ENCODE data around the gene PGAP3.

Gene PGAP3

GRCh38 chr17:39639566-39640458 is 48.0 kb downstream of the PGAP3 start:
- peak; percentile 20 for DNase-seq (ENCODE audit: low spot score)
- no peak for FAIRE-seq

GRCh38 chr17:39639043-39639442 is 48.8 kb downstream of the PGAP3 start:
- DNase-seq (ENCODE audit: low spot score): no peak
- no peak for FAIRE-seq

DNA sequence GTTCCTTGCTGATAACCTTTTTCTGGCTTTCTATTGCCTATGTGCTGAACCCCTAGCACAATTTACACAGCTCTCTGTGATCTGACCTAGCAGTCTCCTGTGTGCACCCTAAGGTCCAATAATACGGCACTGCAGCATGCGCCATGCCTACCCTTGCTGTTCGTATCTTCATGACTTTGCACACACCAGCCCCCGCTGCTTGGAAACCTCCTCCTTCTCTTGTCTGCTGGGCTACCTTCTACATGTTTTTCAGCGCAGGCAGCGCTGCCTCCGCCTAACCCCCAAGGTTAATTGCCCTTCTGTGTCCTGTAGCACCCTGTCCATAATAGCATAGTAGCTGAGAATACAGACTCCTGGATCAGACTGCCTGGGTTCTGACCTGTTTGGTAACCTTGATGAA is 49.5 kb downstream of the PGAP3 start:
- FAIRE-seq: no peak
- DNase-seq (ENCODE audit: low spot score): no peak

DNA sequence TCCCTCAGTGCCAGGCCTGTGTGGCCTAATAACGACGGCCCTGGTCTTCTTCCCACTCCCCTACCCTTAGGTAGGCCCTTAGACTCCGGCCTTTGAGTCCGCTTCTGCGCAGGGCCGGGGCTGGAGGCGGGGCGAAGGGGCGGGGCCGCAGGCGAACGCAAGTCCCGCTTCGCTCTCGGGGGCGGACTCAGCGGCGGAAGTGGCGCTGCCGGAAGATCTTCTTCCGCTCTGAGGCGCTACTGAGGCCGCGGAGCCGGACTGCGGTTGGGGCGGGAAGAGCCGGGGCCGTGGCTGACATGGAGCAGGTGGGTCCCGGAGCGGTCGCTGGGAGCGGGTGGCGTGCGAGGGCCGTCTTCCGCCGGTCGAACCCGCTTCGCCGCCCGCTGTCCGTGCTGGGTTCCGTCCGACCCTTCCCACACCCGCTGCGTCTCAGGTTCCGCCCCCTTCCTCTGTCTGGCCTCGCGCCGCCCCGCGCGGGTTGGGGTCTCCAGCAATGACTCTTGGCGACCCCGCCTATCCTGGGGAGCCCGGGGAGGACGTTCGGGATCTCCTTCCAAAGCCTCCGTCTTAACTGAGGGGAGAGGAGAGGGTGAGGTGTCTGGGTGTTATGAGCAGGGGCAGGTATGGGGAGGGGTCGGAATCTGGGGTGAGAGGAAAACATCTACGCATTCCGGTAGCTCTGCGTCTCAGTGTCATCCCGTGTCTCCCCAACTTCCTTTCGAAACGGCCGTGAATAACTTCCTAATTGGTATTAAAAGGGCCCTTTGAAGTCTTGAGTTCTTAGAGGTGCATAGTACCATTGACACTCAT is 50.7 kb downstream of the PGAP3 start, which contains the start of gene STARD3:
Gene STARD3, plus strand, starts transcription at position 218 of the 810 bp plus-strand sequence. CDS start 16,388 bp downstream, outside the sequence.
- FAIRE-seq (no peak), DNase-seq (ENCODE audit: low spot score) (peak; percentile 49)

DNA sequence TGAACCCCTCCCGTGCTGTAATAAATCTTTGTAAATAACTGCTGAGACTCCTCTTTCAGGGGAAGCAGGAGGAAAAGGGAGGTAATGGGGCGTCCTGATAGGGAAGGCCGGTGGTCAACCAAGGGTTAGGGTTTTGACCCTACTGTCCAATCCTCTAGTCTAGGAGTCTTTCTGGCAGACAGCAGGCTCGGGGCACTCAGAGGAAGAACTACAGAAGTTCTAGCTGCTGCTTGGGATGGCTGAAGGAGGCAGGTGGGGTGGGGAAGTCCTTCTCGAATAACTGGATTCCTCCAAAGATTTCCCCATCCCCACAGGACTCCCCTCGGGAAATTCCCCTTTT is 51.3 kb downstream of the PGAP3 start:
- no peak for DNase-seq (ENCODE audit: low spot score)
- no peak for FAIRE-seq

DNA sequence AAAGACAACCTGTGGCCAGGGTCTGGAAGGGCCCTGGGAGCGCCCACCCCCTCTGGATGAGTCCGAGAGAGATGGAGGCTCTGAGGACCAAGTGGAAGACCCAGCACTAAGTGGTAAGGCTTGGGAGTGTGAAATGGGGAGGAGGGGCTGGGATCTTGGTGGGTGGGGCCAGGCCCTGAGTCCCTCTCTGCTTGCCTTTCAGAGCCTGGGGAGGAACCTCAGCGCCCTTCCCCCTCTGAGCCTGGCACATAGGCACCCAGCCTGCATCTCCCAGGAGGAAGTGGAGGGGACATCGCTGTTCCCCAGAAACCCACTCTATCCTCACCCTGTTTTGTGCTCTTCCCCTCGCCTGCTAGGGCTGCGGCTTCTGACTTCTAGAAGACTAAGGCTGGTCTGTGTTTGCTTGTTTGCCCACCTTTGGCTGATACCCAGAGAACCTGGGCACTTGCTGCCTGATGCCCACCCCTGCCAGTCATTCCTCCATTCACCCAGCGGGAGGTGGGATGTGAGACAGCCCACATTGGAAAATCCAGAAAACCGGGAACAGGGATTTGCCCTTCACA is 52.2 kb downstream of the PGAP3 start:
- no peak for DNase-seq (ENCODE audit: low spot score)
- FAIRE-seq: no peak

DNA sequence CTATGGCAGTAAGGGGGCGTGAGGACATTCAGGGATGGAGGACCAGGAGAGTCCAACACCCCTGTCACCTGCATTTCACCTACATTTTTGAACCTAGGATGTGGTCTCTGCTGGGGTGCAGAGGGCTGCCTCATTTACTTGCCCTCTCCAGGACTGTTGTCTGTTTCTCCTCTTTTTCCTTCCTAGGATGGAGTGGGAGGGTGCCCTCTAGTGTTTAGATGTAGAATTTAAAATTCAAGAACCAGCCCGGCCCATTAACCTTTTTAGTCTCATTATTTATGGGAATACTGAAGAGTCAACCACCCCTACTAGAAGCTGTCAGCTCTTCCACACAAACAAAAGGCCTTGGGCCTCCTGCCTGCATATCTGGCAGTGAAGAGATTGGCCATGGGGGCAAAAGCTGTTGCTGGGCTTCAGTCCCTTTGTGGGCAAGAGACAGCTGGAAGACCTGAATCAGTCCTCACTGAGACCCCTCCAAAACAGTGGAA is 53.4 kb downstream of the PGAP3 start:
- no peak for FAIRE-seq

DNA sequence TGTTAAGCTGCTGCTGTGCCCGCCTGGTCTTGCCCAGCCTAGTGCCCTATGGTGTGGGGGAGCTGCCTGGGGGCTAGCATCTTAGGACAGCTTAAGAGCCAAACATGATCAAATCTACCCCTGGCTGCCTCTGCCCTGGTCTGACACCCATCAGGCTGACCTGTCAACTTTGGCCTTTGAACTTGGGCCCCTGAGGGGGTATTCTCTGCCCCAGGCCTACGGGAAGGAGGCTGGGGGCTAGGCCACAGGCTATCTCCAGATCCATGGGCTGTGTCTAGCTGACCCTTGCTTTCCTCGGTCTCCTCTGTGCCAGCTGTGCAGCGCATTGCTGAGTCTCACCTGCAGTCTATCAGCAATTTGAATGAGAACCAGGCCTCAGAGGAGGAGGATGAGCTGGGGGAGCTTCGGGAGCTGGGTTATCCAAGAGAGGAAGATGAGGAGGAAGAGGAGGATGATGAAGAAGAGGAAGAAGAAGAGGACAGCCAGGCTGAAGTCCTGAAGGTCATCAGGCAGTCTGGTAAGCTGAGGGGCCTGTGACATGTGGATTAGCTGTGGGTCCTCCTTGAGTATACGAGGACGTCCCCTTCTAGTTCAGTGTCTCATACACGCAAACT is 54.2 kb downstream of the PGAP3 start:
- DNase-seq (ENCODE audit: low spot score) (no peak), FAIRE-seq (no peak)

More for the DNA sequence above, 53.4 kb downstream of the PGAP3 start:
- peak; percentile 20 for DNase-seq (ENCODE audit: low spot score)

DNA sequence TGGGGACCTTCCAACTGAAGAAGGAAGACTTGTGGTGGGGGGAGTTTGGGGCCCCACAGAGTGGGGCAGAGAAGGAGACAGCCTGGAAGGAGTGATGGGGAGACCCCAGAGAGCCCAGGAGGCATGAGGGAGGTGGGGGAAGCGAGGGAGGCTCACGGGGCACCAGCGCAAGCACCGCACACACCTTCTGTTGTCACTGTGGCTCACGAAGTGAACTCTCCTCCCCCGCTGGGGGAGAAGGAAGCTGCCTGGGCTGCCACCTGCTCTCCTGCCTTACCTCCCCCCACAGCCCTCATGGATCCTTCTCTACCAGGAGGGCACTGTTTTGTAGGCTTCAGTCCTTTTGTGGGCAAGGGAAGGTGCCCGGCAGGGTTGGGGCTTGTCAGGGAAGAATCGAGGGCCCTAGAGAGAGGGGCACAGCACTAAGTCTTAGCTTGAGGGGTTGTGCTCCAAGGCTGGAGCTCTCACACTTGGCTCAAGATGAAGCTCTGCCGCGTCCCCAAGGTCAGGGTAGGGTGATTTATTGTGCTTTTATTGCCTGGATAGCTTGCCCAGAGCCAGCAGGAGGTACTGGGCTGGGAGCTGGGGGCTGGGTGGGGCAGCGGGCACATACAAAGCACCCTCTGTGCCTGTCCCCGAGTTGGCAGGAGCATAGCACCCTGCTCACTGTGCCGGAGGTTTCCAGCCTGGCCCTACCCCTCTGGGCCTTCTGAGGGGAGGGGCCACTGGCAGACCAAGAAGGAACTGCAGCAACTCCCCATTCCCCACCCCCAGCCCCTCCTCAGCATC is 55.5 kb downstream of the PGAP3 start:
- FAIRE-seq (no peak), DNase-seq (ENCODE audit: low spot score) (no peak)

DNA sequence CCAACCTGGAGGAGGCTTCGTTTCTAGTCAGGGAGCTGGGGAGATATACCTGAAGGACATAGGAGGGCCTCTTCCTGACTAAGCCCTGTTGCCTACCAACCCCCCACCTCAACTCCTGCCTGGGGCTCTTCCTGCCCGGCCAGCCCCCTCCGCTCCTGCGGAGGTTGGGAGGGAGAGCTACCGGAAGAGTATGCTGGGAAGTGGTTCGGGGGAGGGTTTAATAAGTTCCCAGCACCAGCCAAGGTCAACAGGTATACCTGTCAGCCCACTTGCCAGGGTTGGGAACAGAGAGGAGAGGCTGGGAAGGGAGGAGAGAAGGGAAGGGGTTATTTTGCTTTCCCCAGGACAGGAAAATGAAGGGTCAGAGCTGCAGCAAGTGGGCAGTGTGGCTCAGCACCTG is 56.5 kb downstream of the PGAP3 start:
- FAIRE-seq (no peak), DNase-seq (ENCODE audit: low spot score) (no peak)

DNA sequence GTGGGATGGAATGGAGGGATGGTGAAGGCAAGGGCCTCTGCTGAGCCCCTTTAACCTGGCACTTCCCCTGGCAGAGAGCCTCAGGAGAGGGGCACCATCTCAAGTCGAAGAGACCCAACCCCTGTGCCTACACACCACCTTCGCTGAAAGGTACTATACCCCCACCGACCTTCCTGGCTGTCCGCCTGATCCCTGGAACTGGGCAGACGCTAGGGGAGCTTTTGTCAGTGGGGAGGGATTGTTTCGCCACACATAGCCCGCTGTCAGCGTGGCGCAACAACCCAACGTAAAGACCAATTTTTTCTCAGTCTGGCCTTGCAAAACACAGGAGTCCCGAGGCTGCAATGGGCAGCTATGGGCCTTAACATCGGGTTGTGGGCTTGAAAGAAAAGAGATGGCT is 58.0 kb downstream of the PGAP3 start:
- no peak for FAIRE-seq
- DNase-seq (ENCODE audit: low spot score): no peak

DNA sequence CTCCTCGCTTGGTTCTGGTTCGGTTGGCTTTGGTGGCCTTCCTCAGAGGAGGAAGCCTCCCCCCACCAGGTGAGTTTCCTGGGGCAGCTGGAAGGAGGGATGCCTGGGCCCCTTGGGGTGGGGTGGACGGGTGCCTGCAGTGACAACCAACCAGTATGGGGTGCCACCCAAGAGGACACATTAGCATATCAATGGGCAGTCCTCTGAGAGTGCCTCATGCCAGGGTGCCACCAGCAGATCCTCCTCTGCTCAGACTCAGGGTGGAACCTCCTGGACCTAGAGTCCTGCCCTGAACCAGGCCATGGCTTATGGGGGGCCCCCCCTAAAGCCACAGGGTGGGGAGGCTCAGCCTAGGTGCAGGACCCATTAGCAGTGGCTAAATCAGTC is 58.4 kb downstream of the PGAP3 start:
- FAIRE-seq: no peak
- DNase-seq (ENCODE audit: low spot score): no peak

GRCh38 chr17:39628655-39629493 is 59.0 kb downstream of the PGAP3 start:
- no peak for DNase-seq (ENCODE audit: low spot score)
- FAIRE-seq: no peak

DNA sequence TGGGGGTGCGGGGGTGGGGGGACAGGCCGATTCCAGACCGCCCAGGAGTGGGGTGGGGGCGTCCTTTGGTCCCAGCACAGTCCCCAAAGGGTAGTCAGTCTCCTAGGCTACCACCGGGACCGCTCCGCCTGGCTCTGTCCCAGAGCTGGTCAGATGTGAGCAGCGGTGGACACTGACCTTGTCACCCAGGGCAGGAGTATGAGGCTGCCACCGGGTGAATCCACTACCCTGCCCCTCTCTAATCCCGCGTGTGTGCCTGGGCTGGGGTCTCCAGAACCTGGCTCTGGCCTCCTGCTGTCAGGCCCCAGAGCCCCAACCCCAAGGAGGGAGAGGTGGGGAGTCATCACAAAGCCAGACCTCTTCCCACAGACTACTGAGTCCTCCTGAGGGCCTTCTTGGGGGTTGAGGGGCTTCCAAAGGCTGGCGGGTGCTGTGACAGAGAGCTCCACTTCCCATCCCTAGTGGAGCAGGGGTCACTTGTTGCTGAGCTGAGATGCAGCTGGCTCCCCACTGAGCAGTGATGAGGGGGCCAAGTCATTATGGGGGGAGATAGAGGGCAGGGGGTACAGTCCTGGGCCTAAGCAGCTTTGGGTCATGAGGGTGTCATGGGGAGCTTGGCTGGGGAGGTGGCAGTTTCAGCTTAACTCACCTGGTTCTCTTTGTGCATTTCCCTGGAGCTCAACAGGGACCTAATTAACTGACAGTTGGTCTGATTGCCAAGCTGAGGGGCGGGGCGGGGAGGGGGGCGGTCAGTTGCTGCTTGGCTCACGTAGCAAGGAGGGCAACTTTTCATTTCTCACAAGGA is 59.9 kb downstream of the PGAP3 start:
- FAIRE-seq (no peak), DNase-seq (ENCODE audit: low spot score) (no peak)

DNA sequence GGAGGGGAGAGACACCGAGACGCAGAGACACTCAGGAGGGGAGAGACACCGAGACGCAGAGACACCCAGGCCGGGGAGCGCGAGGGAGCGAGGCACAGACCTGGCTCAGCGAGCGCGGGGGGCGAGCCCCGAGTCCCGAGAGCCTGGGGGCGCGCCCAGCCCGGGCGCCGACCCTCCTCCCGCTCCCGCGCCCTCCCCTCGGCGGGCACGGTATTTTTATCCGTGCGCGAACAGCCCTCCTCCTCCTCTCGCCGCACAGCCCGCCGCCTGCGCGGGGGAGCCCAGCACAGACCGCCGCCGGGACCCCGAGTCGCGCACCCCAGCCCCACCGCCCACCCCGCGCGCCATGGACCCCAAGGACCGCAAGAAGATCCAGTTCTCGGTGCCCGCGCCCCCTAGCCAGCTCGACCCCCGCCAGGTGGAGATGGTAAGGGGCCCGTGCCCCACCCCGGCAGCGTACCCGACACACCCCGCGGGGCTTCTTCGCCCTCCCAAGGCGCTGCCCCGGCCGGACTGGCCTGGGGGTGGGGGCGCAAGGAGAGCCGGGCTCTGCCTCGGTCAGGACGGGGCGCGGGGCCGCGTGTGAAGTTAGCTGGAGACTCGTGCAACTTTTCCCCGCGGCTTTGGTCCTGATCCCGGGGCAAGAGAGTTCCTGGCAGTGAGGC is 60.7 kb downstream of the PGAP3 start:
- FAIRE-seq (no peak), DNase-seq (ENCODE audit: low spot score) (no peak)

- no peak for DNase-seq (ENCODE audit: low spot score)
Observed at GRCh38 chr17:39626171-39627046, 61.4 kb downstream of the PGAP3 start, which contains the start of gene PPP1R1B. Gene PPP1R1B, plus strand, starts transcription at chr17:39626952. Its CDS starts 441 bp downstream, at chr17:39627393.

GRCh38 chr17:39625198-39625785 is 62.6 kb downstream of the PGAP3 start:
- no peak for FAIRE-seq
- no peak for DNase-seq (ENCODE audit: low spot score)

More at GRCh38 chr17:39626171-39627046, 61.4 kb downstream of the PGAP3 start, which contains the start of gene PPP1R1B:
- no peak for FAIRE-seq

All from RCC 7860 (cell line).